ENCODE results near the gene RAX.

- TF ChIP-seq CTCF (IDR thresholded peaks at IDR 0.05) (no peak), POLR2A (IDR thresholded peaks at IDR 0.05) (no peak)
These were observed 42.1 kb downstream of the RAX start for GRCh38 chr18:59231114-59231513.
